Renal pelvis (tissue), 4 donors: ENCODE measurements around the gene RIOX2. TPM values are rescaled to one million over a fixed set of nuclear protein-coding genes. Genes with fewer than 3 reads are reported as not detected.

ENCODE experiments used
- DNase-seq: peaks from one replicate; pipeline ENCODE4 v3.0.0-alpha.2; 2013
- polyA plus RNA-seq, 3 donors: library from polyadenylated mRNA; unstranded; fragments of 120-200 nt; gene quantifications; one replicate each; pipeline ENCODE4 v1.2.1, GENCODE V29; 2013; ENCODE audit not compliant: insufficient read length in 3 of 3

RIOX2 gene
- polyA plus RNA-seq, 3 donors, result 31.6 to 35.9 (median 35.7) TPM

GRCh38 chr3:97993526-97993925 lies 21.3 kb upstream of the RIOX2 start:
- DNase-seq, result no peak

DNA sequence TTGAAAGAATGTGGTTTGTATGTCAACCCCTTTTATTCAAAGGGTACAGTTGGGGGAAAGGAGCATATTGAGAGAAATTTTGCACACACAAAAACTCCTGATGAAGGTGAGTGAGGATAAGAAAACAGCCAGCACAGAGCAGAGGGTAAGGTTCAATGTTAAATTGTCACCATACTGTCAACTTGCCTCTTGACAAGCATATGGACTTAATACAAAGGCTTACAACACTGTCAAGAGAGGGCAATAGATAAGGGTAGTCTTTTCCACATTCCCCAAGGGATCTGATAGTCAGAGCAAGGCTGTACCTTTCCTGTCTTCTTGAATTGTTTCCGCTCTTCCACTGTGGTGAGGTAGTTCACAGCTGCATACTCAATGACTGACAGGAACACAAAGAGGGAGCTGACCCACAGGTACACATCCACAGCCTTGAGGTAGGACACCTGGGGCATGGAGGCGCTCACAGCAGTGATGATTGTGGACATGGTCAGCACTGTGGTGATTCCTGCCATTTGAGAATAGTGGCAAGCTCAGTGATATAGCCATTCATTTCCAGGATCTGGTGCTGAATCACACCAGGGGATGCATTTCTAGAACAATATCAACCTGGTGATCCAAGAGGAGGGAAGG lies 20.4 kb upstream of the RIOX2 start:
- DNase-seq, result no peak

DNA sequence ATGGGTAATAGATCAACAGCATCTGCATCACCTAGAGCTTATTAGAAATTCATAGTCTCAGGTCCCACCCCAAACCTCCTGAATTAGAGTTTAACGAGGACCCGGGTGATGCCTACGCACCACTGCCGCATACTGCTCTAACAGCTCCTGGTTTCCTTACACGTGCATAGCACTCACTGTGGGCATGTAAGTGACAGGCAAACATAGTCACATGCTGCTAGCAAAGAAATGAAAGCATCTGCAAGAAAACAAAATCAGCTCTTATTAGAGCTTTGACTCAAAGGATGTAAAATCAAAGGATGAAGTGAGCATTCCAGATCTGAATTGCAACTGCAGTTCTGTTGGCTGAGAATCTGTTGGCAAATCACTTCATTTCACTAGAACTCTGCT lies 19.1 kb upstream of the RIOX2 start:
- no peak for DNase-seq

DNA sequence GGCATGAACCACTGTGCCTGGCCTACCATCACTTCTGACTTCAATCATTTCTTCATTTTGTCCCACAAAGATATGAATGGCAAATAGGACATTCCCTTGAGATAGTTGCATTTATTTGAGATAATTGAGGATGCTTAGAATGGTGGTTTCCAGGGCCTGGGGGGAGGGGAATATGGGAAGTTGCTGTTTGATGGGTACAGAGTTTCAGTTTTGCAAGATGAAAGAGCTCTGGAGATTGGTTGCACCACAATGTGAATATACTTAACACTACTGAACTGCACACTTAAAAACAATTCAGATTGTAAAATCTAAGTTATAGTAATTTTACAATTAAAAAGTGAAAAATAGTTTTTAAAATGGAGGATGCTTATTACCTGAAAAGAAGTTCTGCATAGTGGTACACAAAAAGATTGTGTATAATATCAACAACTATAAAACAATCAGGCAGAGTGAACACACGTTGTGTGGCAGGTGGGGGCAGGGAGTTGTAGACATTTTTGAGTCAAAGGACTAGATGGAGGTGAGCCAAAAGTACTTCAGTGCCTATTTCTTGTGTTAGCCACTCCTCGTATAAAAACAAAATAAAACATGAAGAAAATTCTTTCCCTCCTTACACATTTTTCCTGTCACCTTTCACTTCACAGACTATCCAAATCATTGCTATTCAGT lies 18.5 kb upstream of the RIOX2 start:
- DNase-seq, result no peak

GRCh38 chr3:97988784-97989568 lies 16.7 kb upstream of the RIOX2 start:
- no peak for DNase-seq

- no peak for DNase-seq
Measured at GRCh38 chr3:97987306-97987705, 15.1 kb upstream of the RIOX2 start.

DNA sequence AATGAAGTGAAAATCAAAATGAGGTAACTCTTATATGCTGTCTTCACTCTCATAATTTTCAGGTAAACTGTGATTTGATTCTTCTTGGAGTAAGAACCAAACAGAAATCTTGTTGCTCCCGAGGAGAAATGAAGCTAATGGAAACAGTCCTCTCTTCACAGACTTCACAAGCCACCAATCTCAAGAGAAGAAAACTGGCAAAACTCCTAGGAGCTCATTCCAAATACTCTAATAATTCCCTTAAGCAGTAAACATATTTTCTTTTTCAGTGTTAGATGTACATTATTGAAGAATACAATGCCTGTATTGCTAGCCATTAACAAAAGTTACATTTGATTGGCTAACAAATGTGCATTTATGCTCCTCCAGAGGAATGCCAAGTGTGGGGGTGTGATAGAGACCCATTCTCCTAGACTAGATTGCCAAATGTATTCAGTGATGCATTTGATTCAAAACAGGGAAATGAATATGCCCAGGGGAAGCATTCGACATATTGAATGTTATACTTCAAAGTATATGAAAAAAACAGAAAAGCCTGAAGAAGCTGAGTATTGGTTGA lies 11.8 kb upstream of the RIOX2 start:
- no peak for DNase-seq

DNA sequence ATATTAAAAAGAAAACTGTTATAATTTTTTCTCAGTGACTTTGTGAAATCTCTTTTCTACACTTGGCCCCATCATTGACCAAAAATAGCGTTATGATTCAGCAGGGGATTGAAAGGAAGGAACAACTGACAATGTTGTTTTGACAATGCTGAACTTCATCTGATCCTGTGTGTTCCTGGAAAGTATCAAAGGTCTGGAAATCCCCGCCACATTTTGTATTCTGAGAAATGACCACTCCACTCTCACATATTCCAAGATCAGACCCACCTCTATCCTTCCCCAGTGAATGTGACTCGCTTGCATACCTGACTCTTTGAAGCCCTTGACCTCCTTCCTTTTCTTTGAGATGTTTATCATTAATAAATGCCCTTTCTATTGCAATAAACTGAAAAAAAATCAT lies 9.7 kb upstream of the RIOX2 start:
- DNase-seq, result no peak

DNA sequence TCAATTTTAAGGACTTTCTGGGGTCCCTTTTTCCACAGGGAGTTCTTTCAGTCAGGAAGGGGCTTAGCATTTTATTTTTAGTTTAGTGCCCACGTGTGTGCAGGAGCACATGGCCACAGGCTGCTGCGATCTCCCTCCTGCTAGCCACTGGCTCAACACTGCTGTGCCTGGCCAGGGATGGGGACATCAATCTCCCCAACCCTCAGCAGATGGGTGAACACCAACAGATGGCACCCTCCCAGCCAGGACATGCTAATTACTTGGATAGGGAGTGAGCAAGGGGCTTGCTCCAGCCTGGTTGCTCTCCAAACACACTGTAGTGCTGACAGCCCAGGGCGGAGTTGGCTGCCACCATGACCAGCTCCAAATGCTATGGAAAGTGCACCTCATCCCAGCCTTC lies 7.4 kb upstream of the RIOX2 start:
- DNase-seq, result no peak

- no peak for DNase-seq
Measured at GRCh38 chr3:97975466-97975865, 3.2 kb upstream of the RIOX2 start.

- DNase-seq, result no peak
Measured at GRCh38 chr3:97974996-97975395, 2.8 kb upstream of the RIOX2 start.

DNA sequence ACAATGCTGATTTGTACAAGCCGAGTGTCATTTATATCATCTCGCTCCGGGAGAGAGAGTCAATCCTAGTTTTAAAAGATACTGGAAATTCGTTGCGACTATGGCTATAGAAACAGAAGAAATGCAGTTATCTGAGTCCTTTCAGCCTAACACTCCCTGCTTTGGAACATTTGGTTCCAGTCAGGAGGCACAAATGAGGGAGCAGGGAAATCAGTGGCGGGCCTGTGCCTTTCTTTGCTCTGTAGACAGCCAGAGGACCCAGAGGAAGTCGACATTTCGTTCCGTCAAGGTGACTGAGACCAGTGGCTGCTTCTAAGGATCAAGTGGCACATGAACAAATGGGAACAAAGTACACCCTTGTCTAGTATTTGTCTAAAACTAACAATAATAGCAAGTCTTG lies 745 bp upstream of the RIOX2 start:
- no peak for DNase-seq

DNA sequence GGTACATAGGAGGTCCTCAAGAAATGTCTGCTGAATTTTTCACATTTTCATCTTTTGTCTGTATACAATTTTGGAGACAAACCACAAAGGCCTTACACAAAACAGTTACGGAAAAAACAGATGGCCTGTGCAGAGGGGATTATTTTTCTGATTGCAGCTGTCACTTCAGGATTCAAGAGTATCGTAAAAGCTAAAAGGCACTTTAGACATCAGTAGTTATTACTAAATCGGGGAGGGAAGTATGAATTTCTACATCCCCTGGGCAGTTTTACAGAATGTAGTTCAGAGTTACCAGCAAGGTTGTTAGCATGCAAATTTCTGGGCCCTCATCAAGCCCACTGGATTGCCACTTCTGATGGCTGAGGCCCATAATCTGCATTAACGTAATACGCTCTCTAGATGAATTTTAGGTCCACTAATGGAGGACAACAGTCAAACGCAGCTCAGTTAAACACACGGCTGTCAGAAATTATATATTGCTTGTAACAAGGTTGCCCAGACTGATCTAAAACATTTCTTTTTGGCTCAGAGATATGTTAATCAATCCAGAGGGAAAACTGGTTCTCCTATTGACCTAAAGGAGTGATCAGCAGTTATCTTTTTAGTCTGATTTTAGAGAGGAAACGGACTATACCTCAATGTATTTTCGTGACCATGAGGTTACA lies 1.1 kb downstream of the RIOX2 start:
- no peak for DNase-seq

DNA sequence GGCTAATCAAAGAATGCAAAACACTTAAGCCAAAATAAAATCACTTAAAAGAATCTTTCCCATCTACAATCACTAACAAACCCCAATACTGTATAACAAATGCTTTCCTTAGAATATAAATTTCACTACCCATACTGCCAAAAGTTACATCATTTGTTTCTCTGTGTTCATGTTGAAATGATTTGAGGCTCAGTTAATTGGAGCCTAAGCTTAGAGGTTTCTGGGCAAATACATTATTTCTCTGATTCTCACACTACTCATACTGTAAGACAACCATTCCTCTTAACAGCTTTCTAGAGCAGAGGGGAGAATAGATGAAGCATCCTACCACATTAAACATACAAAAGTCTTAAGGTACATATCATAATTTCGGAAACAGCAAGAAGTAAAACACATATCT lies 2.1 kb downstream of the RIOX2 start:
- no peak for DNase-seq

DNA sequence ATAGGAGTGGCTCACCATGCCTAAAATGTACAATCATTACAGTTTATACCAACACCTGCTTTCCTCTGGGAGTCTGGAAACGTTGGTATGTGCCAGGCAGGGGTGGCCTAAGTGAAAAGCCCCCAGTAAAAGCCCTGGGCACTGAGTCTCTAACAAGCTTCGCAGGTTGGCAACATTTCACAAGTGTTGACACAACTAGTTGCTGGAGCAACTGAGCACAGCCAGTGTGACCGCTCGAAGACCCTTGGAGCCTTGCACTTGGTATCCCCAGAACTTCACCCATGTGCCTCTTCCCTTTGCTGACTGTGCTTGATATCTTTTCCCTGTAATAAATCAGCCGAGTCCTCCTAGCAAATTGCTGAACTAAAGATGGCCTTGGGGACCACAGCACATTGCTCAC lies 2.7 kb downstream of the RIOX2 start:
- no peak for DNase-seq

DNA sequence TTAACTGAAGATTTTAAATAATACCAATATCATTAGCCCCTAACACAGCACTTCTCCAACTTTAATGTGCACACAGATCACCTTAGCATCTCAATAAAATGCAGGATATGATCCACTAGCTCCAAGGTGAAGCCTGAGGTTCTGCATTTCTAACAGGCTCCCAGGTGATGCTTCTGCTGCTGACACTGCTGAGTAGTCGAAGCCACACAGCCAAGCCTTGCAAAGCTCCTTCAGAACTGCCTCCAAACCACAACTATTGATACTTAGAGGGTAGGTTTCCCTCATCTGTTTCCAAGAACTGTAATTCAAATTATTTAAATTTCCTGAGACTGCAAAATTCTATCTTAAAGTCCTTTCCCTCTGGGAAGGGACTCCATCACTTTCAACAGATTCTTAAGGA lies 3.9 kb downstream of the RIOX2 start:
- DNase-seq, result no peak

DNA sequence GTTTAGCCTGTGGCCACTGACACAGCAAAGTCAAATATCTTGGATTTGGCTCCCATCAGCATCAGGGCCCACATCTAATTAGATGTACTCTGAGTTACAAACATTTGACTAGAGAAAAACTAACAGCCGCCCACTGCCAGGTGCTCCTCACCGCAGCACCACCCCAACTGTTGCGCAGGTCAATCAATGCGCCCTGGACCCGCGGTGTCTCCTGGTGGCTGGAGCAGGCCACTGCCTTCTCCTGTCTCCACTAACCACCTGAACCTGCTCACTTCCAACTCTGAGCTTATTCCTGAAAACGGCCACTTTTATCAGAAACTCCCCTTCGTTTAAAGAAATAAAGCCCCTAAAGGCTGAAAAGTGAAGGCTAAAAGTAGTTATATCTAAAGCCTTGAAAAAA lies 4.3 kb downstream of the RIOX2 start:
- no peak for DNase-seq

DNA sequence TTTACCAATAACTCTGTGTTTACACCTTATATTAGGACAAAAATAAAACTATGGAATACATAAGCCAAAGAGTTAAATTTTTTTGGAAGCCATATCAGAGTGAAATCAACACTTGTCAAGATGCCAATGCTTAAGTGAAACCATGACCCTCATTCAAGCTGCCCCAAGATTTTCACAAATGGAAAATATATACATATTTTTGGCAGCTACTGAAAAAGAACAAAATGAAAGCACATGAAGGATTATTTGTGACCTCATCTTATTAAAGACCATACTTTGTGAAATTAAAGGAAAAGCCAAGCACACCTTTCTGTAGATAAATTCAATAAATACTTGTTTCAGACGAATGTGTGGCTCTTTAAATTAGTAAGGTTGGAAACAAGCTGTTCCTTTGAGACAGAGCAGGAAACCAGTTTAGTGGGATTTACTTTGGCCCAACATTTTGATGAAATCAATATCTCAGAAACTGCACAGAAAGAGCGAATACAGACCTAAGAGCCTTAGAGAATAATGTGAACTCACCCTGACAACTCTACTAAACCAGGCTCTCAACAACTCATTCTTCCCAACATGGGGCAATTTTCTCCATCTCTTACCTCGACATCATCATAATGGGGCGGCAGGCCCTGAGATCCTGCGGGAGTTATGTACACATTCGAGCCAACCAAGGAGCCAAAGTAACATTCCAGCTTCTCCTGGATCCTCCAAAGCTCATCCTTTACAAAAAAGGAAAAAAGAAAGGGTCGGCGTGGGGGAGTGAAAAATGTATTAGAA lies 11.1 kb downstream of the RIOX2 start:
- DNase-seq, result no peak

DNA sequence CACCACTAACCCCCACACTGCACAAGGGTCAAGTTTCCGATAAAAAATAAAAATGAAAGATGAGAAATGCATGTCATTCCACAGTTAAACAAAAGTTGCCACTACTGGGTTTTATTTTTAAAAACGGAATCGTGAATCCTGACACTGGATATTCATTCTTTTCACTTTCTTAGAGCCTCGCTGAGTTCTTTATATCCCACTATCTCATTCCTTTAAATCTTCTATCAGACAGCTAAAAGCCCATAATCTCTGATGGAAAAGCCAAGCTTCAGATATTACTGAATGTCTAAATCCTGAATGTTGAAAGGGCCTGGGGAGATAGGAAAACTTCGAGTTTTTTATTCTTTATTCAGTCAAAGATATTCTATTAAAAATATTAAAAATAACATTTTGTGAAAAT lies 11.7 kb downstream of the RIOX2 start:
- no peak for DNase-seq

- no peak for DNase-seq
Measured at GRCh38 chr3:97959872-97960271, 12.4 kb downstream of the RIOX2 start.

DNA sequence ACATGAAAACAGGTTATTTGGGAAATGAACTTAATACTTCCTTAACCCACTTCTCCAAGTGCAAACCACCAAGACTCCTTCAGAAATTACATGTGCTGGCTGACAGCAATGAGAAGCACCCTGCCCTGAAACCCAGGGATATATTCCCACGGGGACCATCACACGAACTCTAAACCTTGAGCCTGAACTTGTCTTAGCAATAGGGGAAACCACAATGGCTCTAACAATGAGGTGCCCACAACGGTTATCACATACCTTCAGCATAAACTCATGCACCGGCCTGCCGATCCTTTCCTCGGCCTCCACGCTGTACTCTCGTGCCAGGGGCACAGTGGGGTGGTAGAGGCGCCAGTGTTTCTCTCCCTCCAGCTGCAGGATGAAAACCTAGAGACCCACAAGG lies 13.4 kb downstream of the RIOX2 start:
- no peak for DNase-seq

DNA sequence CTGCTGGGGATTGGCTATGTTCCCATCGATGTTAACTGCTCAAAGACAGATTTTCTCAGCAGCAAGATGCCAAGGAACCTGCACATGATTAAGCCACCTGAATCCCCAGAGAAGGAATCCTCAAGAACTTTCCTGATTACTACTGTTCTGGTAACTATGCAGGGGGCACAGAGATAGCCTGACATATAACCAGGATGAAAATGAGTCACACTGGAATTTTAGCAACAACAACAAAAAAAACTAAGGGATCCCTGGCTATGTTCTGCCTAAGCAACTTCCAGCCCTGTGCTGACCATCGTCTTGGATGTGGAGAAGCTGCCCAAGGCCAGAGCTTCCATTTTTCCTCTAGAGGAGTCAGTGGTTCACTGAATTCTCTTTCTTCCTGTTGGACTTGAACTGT lies 13.8 kb downstream of the RIOX2 start:
- DNase-seq, result no peak
